Mucosa of gallbladder (tissue), 1 donor: Measurements from ENCODE around the gene TVP23A. TPM values are rescaled to one million over a fixed set of nuclear protein-coding genes. Genes with fewer than 3 reads are reported as not detected.
A peak's percentile ranks its signal among the peaks of the same experiment; 100 is the strongest.
"Not testable (repeated sequence)": the region's sequence is repeated elsewhere in the genome, so short reads cannot be mapped to it uniquely, and the experiment has no call there.

ENCODE experiments used
- DNase-seq: peaks from one replicate; pipeline ENCODE4 v3.0.0-alpha.2; 2020; ENCODE audit warnings: low spot score
- total RNA-seq: library from RNA; stranded (reverse); gene quantifications from one replicate; pipeline ENCODE4 v1.2.1, GENCODE V29; 2021
- donor health status: DM: no; HTN: no; CAD: no.

The TVP23A gene
- total RNA-seq, 1 donor from 2014 or later: 0.52 TPM

DNA sequence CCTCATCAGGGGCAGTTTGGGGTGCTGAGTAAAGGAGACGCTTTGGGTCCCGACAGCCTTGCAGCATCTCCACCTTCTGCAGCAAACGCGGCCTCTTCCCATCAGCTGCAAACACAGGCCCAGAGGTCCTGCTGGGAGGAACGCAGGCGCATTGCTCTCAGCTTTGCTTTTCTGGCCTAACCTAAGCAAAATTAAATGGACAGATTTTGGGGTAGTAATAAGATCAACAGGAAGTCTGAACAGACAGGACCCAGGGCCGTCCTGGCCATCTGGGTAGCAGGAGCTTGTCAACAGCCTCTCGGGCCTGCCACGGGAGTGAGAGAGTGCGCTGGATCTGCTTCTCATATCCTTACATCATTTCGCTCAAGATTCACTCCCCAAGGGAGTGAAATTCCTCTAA, 67.8 kb downstream of the TVP23A start:
- no peak for DNase-seq

DNA sequence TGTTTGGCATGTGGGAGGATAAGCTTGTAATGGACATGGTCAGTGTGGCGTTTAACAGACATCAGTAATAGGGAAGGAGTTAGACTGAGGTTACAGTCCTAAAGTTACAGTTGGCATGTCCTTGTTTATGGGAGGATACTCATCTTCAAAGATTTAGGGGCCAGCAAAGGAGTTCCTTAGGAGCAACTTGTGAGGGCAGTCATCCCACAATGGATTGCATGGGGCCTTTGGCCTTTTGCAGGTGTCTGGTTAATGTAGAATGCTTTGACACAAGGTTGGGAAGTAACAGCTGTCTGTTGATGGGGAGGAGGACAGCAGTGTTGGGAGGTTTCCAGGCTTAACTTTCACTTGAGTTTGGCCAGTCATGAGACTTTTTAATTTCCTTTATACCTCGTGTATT, 72.8 kb downstream of the TVP23A start:
- DNase-seq: no peak

DNA sequence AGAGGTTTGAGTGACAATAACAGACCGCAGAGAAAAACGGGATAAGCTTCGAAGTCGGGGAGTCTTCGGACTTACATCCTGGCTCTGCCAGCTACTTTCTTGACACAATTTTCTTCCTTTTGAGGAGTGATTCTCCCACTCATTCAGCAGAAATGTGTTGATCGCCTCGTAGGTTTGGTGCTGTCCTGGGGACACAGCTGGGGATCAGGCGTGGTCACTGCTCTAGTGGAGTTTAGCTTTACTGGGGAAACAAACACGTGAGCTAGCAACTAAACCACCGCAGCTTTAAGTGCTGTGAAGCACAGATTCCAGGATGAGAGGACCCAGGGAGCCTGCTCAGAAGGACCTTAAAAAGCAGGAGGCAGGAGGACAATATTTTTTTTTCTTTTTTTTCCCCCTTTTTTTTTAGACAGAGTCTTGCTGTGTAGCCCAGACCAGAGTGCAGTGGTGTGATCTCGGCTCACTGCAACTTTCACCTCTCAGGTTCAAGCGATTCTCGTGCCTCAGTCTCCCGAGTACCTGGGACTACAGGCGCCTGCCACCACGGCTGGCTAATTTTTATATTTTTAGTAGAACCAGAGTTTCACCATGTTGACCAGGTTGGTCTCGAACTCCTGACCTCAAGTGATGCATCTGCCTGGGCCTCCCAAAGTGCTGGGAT, 74.1 kb downstream of the TVP23A start:
- no peak for DNase-seq

DNA sequence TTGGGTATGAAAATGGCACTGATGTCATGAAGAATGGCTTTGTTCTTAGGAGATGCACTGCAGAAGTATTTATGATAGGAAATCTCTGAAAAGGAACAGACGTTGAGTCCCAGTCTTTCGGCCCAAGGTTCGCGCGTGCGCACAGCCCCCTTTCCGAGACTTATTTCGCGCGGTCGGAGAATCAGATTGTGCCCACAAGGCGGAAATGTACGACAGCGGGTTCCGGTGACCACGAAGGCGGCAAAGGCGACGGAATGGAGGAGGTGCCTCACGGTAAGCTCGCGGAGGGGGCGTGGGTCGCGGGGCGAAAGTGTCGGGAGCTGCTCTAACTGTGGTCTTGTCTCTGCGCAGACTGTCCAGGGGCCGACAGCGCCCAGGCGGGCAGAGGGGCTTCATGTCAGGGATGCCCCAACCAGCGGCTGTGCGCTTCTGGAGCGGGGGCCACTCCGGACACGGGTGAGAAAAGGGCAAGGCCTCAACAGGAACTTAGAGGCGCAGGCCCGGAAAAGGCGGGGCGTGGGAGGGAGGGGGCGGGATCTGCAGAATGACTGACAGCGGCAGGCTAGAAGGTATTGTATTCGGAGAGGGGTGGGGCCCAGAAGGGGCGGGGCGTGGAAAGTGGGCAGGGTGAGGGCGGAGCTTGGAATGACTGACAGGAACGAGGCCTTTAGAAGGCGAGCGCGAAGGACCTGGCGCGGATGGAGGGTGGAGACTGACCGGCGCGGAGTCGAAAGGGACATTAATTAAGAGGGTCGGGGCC, 74.8 kb downstream of the TVP23A start, which contains the start of gene NUBP1:
NUBP1 (plus strand) TSS at position 233 of the 760 bp plus-strand sequence; CDS start at position 255, 22 bp downstream.
- DNase-seq: peak; percentile 100

DNA sequence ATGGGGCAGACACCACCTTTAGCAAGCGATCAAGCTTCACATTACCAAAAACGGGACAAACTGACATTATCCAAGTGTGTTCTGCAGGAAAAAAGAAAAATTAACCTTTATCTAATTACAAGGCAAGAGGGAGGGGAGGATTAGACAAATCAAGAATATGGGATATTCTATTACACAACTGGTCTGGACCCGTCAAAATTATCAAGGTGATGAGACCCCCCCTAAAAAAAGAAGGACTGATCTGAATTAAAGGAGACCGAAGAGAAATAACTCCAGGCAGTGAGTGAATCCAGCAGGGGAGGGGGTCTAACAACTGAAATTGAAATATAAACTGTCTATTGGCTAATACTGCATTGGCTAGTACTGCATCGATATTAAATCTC, 75.4 kb downstream of the TVP23A start:
- no peak for DNase-seq

DNA sequence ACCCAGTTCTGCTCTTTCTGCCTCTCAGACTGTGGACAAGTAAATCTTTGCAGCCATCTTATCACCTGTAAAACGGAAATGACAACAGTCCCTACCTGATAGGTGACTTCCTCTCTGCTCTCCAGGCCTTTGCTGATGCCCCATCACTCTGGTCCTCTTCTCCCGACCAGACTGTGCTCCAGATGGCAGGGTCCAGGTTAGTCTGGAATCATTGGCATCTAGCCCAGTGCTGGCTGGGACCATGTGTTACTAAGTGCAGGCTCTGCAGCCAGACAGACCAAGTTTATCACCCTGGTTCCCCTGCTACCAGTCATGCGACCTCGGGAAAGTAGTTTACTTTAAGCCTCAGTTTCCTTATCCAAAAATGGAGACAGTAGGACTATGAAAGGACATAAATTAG, 76.8 kb downstream of the TVP23A start:
- DNase-seq: no peak

DNA sequence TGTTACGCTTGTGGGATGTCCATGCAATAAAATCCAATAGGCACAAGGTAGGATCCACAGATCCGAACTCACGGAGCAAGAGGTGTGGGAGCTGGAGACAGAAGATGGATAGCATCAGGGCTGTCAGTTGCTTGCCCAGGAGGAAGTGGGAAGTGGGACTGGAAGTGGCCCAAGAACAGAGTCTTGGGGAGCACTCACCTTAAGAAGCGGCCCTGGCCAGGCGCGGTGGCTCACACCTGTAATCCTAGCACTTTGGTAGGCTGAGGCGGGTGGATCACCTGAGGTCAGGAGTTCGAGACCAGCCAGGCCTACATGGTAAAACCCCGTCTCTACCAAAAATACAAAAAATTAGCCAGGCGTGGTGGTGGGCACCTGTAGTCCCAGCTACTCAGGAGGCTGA, 77.3 kb downstream of the TVP23A start:
- not testable (repeated sequence) for DNase-seq

DNA sequence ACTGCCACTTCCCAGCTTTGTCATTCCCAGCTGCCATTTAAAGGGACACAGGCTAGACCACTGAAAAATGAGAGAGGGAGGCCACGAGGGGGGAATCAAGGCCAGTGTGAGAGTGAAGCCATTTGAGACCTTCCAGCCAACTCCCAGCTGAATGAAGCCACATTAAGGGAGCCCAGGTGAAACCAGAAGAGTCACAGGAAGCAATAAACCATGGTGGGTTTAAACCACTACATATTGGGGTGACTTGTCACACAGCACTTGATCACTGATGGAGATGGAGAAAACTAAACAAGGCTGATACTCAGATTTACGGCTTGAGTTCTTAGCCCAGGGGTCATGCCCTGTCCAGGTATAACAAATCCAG, 77.8 kb downstream of the TVP23A start:
- no peak for DNase-seq

DNA sequence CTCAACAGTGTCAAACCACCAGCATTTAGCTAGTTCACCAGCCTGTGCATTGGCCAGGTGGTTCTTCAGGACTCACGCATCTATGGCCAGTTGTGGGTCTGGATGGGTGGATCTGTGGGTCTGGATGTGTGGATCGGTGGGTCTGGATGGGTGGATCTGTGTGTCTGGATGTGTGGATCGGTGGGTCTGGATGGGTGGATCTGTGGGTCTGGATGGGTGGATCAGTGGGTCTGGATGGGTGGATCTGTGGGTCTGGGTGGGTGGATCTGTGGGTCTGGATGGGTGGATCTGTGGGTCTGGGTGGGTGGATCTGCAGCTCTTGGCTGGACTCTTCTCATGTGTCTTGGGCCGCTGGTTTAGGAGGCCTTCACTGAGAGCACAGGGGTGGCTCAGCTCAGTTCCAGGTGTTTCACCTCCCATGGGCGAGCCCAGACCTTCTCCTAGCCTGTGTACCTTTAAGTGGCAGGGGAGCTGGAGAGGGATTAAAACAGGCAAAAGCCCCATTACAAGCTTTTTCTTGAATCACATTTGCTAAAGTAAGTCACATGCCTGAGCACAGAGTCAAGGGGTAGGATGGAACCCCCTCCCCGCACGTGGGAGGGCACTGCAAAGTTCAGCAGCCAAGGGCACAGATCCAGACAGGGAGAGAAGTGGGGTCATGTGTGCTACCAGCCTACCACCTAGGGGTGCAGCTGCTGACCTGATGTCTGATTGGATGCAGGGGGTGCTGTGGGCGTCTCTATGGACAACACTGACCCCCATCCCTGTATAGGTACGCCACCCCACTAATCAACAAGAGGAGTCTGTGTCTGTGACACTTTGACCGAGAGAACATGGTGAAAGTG, 78.4 kb downstream of the TVP23A start:
- no peak for DNase-seq

DNA sequence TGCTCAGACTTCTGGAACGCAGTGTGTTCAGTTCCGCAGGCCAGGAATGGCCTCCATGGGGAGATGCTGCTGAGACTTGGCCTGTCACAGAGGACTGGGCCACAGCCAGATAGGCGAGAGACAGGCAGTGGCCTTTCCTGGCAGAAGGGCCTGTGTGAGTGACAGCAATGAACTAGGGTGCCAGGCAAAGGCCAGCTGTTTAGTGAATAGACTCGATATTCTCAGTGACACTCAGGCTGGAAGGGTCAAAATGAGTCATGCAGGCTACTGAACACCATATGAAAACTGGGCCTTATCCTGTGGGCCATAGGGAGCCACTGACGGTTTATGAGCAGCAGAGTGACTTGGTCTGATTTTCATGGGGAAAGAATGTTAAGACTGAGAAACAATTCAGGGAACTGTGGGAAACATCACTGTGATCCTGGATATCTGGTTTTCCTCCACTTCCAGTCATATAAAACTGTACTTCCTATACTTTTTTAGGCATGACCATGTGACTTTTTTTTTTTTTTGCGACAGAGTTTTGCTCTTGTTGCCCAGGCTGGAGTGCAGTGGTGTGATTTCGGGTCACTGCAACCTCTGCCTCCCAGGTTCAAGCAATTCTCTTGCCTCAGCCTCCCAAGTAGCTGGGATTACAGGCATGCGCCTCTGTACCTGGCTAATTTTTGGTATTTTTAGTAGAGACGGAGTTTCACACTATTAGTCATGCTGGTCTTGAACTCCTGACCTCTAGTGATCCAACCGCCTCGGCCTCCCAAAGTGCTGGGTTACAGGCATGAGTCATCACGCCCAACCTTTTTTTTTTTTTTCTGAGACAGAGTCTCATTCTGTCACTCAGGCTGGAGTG, 80.1 kb downstream of the TVP23A start:
- DNase-seq: no peak

DNA sequence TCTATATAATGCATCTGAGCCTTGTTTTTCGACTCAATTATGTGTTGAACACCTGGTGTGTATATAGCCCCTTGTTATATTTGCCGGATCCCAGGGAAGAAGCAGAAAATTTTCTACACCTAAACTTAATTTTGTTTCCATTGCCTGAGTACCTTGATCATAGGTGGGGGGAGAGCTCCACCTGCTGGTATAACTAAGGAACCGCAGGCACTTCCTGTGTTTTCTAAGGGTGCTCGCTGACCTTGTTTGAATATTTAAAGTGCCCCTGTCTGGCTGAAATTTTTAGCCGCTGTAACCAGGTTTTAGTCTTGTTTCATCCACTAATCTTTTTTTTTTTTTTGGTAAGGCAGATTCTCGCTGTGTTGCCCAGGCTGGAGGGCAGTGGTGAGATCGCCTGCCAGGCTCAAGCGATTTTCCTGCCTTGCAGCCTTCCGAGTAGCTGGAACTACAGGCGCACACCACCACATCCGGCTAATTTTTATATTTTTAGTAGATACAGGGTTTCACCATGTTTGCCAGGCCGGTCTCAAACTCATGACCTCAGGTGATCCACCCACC, 81.4 kb downstream of the TVP23A start:
- DNase-seq: peak; percentile 69

DNA sequence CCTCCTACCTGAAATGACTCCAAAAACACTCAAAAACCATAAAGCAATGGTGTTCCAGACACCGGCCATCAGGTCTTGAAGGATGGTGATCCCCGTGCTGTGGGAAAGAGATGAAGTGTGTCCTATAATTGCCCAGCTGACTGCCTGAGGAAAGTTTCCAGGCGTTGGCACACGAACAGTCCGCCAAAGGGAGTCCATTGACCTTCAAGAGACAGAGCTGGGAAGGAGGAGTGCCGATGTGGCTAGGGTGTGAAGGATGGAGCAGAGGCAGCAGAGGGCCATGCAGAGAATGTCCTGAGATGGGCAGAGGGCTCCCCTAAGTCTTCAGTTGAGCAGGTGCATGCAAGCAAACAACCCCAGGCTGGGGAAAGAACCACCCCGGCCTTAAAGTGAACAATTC, 86.8 kb downstream of the TVP23A start:
- DNase-seq: no peak

DNA sequence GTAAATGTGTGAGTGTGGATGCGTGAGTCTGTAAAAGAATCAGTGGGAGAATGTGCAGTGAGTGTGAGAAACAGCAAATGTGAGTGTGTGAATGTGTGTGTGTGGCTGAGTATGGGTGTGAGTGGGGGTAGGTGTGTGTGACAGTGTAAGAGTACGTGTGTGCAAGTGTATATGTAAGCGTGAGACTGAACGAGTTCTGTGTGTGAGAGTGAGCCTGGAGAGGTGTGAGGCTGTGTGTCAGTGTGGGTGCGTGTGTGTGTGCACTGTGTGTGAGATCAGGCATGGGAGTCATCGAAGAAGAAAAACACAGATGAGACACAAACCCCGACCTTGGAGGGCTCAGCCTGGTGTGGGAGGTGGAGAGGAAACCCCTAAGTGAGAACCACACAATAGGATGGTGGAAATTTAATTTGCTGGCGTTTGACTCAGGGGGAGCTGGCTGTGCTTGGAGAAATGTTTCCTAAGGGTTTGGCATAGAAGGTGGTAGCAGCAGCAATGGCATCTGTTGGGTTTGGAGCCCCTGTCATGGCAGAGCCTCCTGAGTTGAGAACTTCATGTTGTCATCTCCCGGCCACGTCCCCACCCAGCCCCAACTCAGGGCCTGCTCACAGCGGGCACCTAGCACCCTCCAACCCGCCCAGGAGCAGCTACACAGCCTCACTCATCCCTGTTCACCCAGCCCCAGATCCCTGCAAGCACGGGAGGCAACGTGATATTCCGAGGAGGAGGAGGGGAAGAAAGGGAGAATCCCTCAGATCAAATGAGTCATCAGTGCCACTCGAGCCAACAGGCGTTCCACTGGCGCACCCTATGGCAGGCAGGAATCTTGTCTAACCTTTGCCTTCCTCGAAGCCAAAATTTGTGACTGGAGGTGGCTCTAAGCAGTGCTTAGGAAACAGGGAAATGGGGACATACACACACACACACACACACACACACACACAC, 89.2 kb downstream of the TVP23A start:
- no peak for DNase-seq

DNA sequence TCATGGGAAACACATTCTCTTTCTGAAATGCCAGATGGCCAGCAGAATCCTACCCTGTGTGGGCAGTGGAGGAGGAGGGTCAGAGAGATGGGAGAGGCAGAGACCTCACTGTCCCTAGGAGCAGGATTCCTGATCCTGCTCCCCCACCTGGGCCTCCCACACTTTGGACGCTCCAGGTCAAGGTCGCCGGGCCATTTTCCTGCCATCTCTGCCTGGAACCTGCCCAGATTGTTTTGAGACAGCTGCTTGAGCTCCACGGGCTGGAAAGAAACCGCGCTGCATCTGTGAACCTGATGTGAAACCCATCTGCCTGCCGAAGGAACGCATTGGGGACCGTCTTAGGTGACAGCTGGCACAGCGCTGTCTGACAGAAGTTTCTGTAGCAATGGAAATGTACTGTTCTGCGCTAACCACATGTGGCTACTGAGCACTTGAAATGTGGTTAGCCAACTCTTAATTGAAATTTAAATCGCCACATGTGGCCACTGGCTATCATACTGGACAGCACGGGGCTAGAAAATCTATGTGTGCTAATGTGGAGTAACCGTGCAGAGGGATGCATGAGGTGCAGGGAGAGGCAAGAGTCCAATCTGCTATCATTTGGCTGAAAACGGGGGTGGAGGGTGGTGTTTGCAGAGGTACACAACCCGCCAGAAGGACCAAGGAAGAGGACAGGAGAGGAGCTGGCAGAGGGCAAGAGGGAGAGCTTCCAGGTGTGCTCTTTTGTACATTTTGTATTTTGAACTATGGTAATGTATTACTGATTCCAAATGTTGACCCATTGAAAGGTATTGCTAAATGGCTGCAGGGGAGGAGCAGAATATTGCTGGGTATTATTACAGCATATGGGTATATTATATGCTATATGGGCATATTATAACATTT, 90.3 kb downstream of the TVP23A start:
- DNase-seq: no peak

Other genes starting within 250 kb of the TVP23A start
- gene EMP2, start 238.2 kb downstream of the TVP23A start, total RNA-seq: 38.3 TPM
- not detected for gene TEKT5, start 123.9 kb downstream of the TVP23A start, total RNA-seq
- gene NUBP1, start 75.0 kb downstream of the TVP23A start, total RNA-seq: 27.2 TPM
- gene CIITA, start 58.4 kb upstream of the TVP23A start, total RNA-seq: 26.9 TPM
- gene DEXI, start 123.7 kb upstream of the TVP23A start, total RNA-seq: 41.3 TPM
- gene CLEC16A, start 125.8 kb upstream of the TVP23A start, total RNA-seq: 27.6 TPM